Peyer's patch (tissue), 4 donors: Measurements from ENCODE around the gene ZNF813. TPM values are rescaled to one million over a fixed set of nuclear protein-coding genes. Genes with fewer than 3 reads are reported as not detected.
"Not testable (repeated sequence)": the region's sequence is repeated elsewhere in the genome, so short reads cannot be mapped to it uniquely, and the experiment has no call there.

Experiments used
- DNase-seq, 3 donors: peaks; one replicate each; pipeline ENCODE4 v3.0.0-alpha.2; 2017 to 2019
- H3K27ac ChIP-seq, 4 donors: fragments of 200-600 bp; sonication (generic); one replicate each; pipeline ENCODE4 v1.5.1; 2016 to 2019
- H3K27me3 ChIP-seq, 2 donors: fragments of 200-600 bp; sonication (generic); one replicate each; pipeline ENCODE4 v1.5.1; 2019
- H3K36me3 ChIP-seq, 3 donors: fragments of 200-600 bp; sonication (generic); one replicate each; pipeline ENCODE4 v1.5.1; 2016 to 2019
- H3K4me1 ChIP-seq, 4 donors: fragments of 200-600 bp; sonication (generic); one replicate each; pipeline ENCODE4 v1.5.1; 2016 to 2019
- H3K4me3 ChIP-seq, 4 donors: fragments of 200-600 bp; sonication (generic); 1 replicate in 3 of 4; 2 replicates in 1 of 4; pipeline ENCODE4 v1.5.1; 2016 to 2019; ENCODE audit warnings: mild to moderate bottlenecking in 1 of 4
- H3K9me3 ChIP-seq, 4 donors: fragments of 200-600 bp; sonication (generic); one replicate each; pipeline ENCODE4 v1.5.1; 2016 to 2019; ENCODE audit warnings: mild to moderate bottlenecking in 1 of 4
- POLR2A ChIP-seq, 2 donors: fragments of 450-650 bp; IDR thresholded peaks; one replicate each; pipeline ENCODE4 v1.5.1; 2017; ENCODE audit warnings: antibody characterized with exemption in 2 of 2, mild to moderate bottlenecking in 2 of 2, moderate library complexity in 2 of 2
- total RNA-seq, 4 donors: library from RNA; depleted of rRNA; stranded (reverse); fragments of >200 nt; gene quantifications; one replicate each; pipeline ENCODE4 v1.1.0, GENCODE V29; 2016
- TF ChIP-seq, protein P1 (sequence below), 6 experiments: fragments of 450-650 bp in 4 of 6; fragments of 200-600 bp in 2 of 6; sonication (generic) in 1 of 6; IDR thresholded peaks; one replicate each; pipeline ENCODE4 v1.5.1; 2017 to 2019; ENCODE audit warnings: antibody characterized with exemption in 6 of 6, mild to moderate bottlenecking in 3 of 6, moderate library complexity in 1 of 6

The ZNF813 gene
- total RNA-seq, 4 donors from 2014 or later = 3.0 to 27.2 (median 5.8) TPM

GRCh38 chr19:53431399-53432087 lies 36.0 kb upstream of the ZNF813 start, which contains the start of gene ZNF761:
TSS of gene ZNF761 (plus strand) at chr19:53431984. CDS start at chr19:53447269, 15,285 bp downstream.
- TF ChIP-seq, protein P1, sequence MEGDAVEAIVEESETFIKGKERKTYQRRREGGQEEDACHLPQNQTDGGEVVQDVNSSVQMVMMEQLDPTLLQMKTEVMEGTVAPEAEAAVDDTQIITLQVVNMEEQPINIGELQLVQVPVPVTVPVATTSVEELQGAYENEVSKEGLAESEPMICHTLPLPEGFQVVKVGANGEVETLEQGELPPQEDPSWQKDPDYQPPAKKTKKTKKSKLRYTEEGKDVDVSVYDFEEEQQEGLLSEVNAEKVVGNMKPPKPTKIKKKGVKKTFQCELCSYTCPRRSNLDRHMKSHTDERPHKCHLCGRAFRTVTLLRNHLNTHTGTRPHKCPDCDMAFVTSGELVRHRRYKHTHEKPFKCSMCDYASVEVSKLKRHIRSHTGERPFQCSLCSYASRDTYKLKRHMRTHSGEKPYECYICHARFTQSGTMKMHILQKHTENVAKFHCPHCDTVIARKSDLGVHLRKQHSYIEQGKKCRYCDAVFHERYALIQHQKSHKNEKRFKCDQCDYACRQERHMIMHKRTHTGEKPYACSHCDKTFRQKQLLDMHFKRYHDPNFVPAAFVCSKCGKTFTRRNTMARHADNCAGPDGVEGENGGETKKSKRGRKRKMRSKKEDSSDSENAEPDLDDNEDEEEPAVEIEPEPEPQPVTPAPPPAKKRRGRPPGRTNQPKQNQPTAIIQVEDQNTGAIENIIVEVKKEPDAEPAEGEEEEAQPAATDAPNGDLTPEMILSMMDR (IDR thresholded peaks at IDR 0.05) = peak in 5 of 6 experiments; percentile 25 to 47 (median 45)
- peak; percentile 73 to 74 for TF ChIP-seq POLR2A (IDR thresholded peaks at IDR 0.05)
- DNase-seq = peak; percentile 97 to 99 (median 99)

DNA sequence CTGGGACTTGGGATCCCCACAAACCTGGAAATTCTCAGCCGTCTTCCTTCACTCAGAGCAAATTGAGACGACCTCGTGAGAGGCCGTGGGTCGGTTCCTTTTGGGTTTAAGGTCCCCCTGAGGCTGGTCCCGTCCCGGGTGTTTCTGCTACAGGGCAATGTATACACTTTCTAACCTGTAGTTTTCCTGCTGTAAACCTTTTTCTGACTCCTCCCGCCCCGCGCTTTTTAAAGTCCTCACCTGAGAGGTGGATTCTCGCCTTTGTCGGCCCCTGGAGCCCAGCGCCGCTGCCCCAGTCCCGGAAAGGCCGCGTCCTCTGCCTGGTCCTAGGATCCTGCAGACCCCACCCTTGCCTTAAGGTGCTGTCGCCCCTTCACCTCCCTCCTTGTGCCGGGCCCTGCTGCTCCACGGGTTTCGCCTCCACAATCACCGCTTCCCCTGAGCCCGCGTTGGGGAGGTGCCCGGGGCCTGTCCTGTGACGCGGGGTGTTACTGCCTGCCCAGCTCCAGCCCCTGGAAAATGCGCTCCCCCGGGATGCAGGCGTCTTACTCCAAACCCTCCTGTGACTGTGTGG lies 35.4 kb upstream of the ZNF813 start:
- TF ChIP-seq POLR2A (IDR thresholded peaks at IDR 0.05) = no peak
- peak in 2 of 3 donors; percentile 18 to 53 for DNase-seq
- H3K4me1 ChIP-seq = no peaks in the 10 kb centered on the region
- no peaks in the 10 kb centered on the region for H3K27me3 ChIP-seq
- H3K27ac ChIP-seq = peak overlapping the region; percentile 66 to 79 (median 75)
- H3K9me3 ChIP-seq = no peaks in the 10 kb centered on the region
- peaks cover 0 to 19% (median 0%) of the 10 kb centered on the region in 3 donors for H3K36me3 ChIP-seq
- peak overlapping the region; percentile 61 to 82 (median 66) for H3K4me3 ChIP-seq

More at GRCh38 chr19:53431399-53432087, 36.0 kb upstream of the ZNF813 start, which contains the start of gene ZNF761:
- Histone ChIP-seq H3K27ac (peak within 1 kb of the TSS; percentile 66 to 79 (median 75)), H3K4me1 (no peaks in the 10 kb centered on the region), H3K4me3 (peak within 1 kb of the TSS; percentile 61 to 82 (median 66)), H3K36me3 (peaks cover 0 to 19% (median 0%) of the 10 kb centered on the region in 3 donors), H3K27me3 (no peaks in the 10 kb centered on the region), H3K9me3 (no peaks in the 10 kb centered on the region)

DNA sequence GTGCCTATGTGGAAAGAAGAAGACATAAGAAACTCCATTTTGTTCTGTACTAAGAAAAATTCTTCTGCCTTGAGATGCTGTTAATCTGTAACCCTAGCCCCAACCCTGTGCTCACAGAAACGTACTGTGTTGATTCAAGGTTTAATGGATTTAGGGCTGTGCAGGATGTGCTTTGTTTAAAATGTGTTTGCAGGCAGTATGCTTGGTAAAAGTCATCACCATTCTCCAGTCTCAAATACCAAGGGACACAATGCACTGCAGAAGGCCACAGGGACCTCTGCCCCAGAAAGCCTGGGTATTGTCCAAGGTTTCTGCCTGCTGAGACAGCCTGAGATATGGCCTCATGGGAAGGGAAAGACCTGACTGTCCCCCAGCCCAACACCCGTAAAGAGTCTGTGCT lies 23.7 kb upstream of the ZNF813 start:
- not testable (repeated sequence) for H3K27me3 ChIP-seq, H3K4me3 ChIP-seq, H3K27ac ChIP-seq, DNase-seq, H3K4me1 ChIP-seq
- H3K9me3 ChIP-seq = peaks cover 0 to 31% (median 9%) of the 10 kb centered on the region in 4 donors
- H3K36me3 ChIP-seq = peaks cover 0 to 65% (median 0%) of the 10 kb centered on the region in 3 donors

DNA sequence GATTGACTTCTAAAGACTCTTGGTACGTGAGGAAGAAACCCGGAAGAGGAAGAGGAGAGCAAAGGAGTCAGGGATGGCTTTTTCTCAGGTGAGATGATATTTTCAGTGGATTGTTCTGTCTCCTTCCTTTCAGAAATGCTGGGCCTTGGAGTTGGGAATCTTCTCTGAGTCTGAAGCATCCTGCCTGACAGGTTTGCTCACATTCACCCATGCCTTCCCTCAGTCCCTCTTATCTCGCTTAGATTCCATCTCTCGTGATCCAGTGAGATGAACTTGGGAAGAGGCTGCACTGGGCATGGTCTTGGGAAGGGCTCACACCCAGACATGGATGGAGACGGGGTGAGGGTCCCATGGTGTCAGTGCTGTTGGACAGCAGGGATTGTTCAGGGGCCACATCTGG lies 20.3 kb upstream of the ZNF813 start:
- H3K36me3 ChIP-seq = peaks cover 0 to 76% (median 0%) of the 10 kb centered on the region in 3 donors
- DNase-seq = not testable (repeated sequence)

DNA sequence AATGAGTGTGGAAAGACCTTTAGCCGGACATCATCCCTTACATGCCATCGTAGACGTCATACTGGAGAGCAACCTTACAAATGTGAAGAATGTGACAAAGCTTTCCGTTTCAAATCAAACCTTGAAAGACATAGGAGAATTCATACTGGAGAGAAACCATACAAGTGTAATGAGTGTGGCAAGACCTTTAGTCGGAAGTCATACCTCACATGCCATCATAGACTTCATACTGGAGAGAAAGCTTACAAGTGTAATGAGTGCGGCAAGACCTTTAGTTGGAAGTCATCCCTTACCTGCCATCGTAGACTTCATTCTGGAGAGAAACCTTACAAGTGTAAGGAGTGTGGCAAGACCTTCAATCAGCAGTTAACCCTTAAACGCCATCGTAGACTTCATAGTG lies 11.7 kb upstream of the ZNF813 start:
- no peak for TF ChIP-seq POLR2A (IDR thresholded peaks at IDR 0.05)
- TF ChIP-seq, protein P1 (IDR thresholded peaks at IDR 0.05) = no peak
- no peak overlapping the region for H3K27ac ChIP-seq
- H3K4me1 ChIP-seq = no peaks in the 10 kb centered on the region
- H3K27me3 ChIP-seq = no peaks in the 10 kb centered on the region
- H3K36me3 ChIP-seq = peaks cover 0 to 51% (median 0%) of the 10 kb centered on the region in 3 donors
- no peak overlapping the region for H3K4me3 ChIP-seq
- peaks cover 0 to 69% (median 25%) of the 10 kb centered on the region in 4 donors for H3K9me3 ChIP-seq
- DNase-seq = no peak

More for the DNA sequence above, 20.3 kb upstream of the ZNF813 start:
- H3K4me1 ChIP-seq, H3K4me3 ChIP-seq, H3K27me3 ChIP-seq, H3K27ac ChIP-seq: not testable (repeated sequence)
- peaks cover 0 to 31% (median 11%) of the 10 kb centered on the region in 4 donors for H3K9me3 ChIP-seq

DNA sequence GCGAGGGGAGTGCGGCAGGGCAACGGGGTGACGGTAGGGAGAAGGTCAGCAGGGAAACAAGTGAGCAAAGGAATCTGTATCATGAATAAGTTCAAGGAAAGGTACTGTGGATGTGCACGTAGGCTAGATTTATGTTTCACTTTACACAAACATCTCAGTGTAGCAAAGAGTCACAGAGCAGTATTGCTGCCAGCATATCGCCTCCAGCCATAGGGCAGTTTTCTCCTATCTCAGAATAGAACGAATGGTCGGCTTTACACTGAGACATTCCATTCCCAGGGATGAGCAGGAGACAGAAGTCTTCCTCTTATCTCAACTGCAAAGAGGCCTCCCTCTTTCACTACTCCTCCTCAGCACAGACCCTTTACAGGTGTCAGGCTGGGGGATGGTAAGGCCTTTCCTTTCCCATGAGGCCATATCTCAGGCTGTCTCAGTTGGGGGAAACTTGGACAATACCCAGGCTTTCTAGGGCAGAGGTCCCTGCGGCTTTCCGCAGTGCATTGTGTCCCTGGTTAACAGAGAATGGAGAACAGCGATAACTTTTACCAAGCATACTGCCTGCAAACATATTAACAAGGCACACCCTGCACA lies 7.3 kb upstream of the ZNF813 start:
- not testable (repeated sequence) for DNase-seq, H3K36me3 ChIP-seq, H3K4me3 ChIP-seq, H3K27me3 ChIP-seq, H3K27ac ChIP-seq, H3K4me1 ChIP-seq
- H3K9me3 ChIP-seq = peaks cover 0 to 44% (median 13%) of the 10 kb centered on the region in 4 donors

DNA sequence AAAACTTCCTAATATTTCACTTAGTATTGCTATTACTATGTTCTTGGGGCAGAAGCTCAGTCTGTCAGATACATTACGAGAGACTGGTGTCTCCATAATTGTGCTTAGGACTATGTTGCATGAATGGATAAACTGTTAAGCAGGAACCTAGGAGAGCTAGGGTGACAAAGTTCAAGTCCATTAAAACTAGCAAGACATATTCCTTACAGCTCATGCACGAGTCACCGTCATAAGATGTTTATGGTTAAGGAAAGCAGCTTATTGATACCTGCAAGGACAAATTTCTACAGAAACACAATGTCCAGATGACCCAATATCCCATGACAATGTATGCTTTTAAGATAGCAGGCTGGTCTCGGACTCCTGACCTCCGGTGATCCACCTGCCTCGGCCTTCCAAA lies 5.7 kb upstream of the ZNF813 start:
- no peak overlapping the region for H3K27ac ChIP-seq
- H3K36me3 ChIP-seq = no peaks in the 10 kb centered on the region
- no peak overlapping the region for H3K4me3 ChIP-seq
- H3K9me3 ChIP-seq = peaks cover 0 to 30% (median 12%) of the 10 kb centered on the region in 4 donors
- no peak for DNase-seq
- H3K4me1 ChIP-seq = peaks cover 0 to 4% (median 0%) of the 10 kb centered on the region in 4 donors
- H3K27me3 ChIP-seq = no peaks in the 10 kb centered on the region
- TF ChIP-seq, protein P1 (IDR thresholded peaks at IDR 0.05) = no peak
- no peak for TF ChIP-seq POLR2A (IDR thresholded peaks at IDR 0.05)
